HG03442 (cell line): ENCODE results near the gene TEX12.

Experiments used
- ATAC-seq: cut with Tn5 transposase; IDR thresholded peaks from one replicate; pipeline ENCODE4 v1.9.1; 2021; ENCODE audit warnings: mild to moderate bottlenecking, moderate library complexity; ENCODE audit not compliant: unreplicated experiment

TEX12 gene

DNA sequence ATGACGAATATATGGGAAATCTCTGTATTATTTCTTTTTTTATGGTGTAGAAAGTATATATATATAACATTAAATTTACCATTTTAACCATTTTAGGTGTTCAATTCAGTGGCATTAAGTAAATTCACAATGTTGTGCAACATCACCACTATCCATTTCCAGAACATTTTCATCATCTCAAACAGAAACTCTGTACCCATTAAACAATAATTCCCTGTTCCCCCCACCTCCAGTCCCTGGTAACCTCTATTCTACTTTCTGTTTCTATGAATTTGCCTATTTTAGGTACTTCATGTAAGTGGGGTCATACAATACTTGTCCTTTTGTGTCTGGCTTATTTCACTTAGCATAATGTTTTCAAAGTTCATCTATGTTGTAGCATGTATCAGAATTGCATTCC lies 43.7 kb downstream of the TEX12 start:
- ATAC-seq, result no peak

DNA sequence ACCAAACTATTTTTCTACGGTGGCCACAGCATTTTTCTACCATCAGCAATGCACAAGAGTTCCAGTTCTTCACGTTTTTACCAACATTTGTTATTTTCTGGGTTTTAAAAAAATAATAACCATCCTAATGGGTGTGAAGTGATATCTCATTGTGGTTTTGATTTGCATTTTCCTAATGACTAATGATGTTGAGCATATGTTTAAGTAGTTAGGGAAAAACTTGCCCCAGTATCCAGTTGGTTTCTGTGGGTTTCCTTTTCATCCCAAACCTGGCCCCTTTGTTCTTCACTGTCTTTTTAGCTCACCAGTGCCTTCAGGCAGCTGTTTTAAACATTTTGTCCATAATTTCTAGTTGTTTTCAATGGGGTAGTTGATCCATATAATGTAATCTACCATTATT lies 44.4 kb downstream of the TEX12 start:
- no peak for ATAC-seq

DNA sequence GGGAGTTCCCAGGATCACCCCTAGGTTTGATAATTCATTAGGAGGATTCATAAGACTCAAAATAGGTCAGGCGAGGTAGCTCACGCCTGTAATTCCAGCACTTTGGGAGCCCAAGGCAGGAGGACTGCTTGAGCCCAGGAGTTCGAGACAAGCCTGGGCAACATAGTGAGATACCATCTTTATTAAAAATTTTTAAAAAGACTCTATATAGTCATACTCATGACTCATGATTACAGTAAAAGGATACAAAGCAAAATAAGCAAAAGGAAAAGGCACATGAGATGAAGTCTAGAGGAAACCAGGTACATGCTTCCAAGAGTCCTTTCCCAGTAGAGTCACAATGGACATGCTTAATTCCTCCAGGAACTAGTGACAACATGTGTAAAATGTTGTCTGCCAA lies 45.1 kb downstream of the TEX12 start:
- no peak for ATAC-seq

DNA sequence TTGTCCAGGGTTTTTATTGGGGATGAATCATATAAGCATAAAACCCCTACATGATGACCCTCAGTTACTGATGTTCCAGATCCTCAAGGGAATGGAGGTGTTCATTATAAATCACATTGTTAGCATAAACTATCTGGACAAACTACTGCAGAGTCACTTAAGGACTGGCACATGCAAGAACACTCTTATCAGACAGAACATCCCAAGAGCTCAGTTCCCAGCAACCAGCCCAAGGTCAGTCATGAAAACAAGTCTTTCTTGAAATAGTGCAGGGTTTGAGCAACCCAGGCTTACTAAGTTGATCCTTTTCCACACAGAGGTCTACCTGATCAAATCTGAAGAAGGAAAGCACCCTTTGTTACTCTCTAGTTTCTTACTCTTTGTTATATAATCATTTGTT lies 45.5 kb downstream of the TEX12 start:
- no peak for ATAC-seq

DNA sequence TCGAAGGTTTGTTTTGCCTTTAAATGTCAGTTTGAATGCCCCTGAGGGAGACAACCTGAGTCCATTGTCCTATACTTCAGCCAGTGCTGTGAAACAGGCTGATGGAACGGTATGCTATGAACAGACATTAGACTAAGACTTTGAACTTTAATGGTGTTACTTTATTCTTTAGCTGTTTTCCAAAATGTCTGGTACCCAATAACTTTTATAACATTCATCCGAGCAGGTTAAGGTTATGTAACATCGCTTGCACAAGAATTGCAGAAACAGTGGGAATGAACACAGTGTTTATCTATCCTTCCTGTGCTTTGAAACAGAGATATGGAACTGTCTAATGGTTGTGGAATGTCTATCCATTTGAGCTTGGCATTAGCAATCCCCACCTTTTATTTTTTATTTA lies 46.6 kb downstream of the TEX12 start:
- ATAC-seq, result no peak

DNA sequence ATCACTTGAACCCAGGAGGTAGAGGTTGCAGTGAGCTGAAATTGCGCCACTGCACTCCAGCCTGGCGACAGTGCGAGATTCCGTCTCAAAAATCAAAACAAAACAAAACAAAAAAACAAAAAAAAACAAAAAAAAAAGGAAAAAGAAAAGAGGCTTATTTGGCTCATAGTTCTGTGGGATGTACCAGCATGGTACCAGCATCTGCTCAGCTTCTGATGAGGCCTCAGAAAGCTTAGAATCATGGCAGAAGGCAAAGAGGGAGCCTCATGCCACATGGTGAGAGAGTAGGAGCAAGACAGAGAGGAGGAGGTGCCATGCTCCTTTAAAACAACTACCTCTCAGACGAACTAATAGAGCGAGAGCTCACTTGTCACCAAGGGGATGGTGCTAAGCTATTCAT lies 48.4 kb downstream of the TEX12 start:
- ATAC-seq, result no peak

DNA sequence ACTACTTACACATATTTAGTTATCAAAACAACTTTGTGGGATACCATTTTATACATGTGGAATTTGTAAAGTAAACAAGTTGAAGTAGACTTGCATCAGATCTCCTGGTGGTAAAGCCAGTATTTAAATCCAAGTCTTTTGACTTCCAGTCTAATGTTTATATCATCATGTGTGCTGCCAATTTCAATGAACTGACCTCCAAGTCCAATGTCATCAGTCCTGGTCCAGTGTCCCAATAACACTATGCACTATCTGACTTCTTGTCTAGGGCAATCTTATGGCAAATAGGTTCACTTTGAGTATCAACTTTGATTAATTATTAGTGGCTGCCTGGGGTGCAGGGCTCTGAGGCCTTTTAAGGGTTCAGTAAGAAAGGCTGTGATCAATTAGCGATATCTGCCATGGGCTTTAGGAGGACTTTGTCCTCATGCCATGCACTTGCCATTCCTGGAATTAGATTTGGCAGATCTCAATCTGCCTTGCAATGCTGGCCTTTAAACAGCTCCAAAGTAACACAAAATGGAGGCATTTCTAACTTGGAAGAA lies 49.5 kb downstream of the TEX12 start:
- ATAC-seq, result no peak

DNA sequence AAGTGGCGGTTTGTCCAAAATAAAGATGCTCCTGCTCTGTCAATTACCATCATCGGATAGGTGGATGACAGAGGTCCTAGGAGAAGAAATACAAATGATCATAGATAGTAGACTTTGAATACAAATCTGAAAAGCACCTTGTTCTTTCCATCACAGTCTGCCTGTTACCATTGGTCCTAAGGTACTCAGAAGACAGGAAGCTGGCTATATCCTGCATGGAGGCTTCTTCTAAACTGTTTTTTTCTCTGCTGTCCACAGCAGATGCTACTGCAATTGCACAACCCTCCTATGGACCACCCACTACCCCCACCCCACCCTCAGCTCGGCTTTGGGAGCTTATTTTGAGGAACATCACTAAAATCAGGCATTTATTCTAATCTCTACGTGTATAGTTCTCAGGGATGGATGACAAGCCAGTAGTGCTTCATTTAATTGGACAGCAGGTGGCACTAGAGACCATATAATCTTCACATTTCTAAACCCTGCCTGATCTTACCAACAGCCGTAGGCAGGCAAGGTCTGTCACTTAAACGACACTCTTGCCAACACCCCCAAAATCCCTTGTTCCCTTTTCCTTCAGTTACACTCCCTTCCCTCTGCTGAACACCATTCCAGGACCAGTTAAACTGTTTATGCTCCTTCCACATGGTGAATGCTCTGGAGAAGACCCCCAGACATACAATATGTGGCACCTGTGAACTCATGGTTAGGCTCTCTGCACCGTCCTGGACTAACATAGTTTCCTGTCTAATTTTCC lies 52.5 kb downstream of the TEX12 start:
- peak; percentile 94 for ATAC-seq

DNA sequence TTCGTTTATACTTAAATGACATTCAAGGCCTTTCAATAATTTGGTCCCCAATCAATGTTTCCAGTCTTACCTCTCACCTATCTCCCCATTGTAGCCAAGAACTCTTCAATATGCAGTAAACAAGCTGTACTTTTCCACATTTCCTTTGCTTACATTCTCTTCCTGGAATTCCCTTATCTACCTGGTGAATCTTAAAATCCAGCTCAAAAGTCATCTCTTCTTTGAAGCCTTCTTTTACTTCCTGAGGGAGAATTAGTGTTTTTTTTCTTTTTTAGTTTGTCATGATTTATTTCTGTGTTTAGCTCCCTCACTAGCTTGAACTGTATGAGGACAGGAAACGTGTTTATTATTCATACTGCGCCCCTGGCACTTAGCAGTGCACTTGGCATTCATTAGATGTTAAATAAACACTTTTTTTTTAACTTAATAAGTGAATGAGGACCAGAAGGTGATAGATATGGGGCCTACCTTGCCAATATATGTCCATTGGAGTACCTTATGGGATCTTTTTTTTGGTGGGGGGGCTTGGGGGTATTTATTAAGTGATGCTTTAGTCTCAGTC lies 54.2 kb downstream of the TEX12 start:
- no peak for ATAC-seq
